Neural cell (in vitro differentiated cells): Measurements from ENCODE around the gene ALOXE3. TPM values are rescaled to one million over a fixed set of nuclear protein-coding genes. Genes with fewer than 3 reads are reported as not detected.
A peak's percentile ranks its signal among the peaks of the same experiment; 100 is the strongest.

Source experiments
- H2AFZ ChIP-seq: fragments of 200-600, 300-800 bp; sonication (generic), shearing (Covaris generic); 2 replicates; pipeline ENCODE4 v1.6.0; 2014; ENCODE audit warnings: low read depth, mild to moderate bottlenecking, antibody characterized with exemption, low read length, moderate library complexity
- H3F3A ChIP-seq: fragments of 200-600 bp; shearing (Covaris generic); 2 replicates; pipeline ENCODE4 v1.6.1; 2016; ENCODE audit warnings: mild to moderate bottlenecking, moderate library complexity, mixed read lengths, antibody characterized with exemption, low read length; ENCODE audit not compliant: insufficient read depth, poor library complexity, severe bottlenecking
- H3K27ac ChIP-seq: fragments of 200-600, 300-800 bp; sonication (generic), shearing (Covaris generic); 2 replicates; pipeline ENCODE4 v1.5.1; 2014; ENCODE audit warnings: mild to moderate bottlenecking, low read length, moderate library complexity
- H3K27me3 ChIP-seq: fragments of 300-800, 200-600 bp; sonication (generic), shearing (Covaris generic); 2 replicates; pipeline ENCODE4 v1.6.0; 2014; ENCODE audit warnings: mild to moderate bottlenecking, low read depth, low read length, moderate library complexity; ENCODE audit not compliant: insufficient read depth
- H3K36me3 ChIP-seq: fragments of 300-800, 200-600 bp; sonication (generic), shearing (Covaris generic); 2 replicates; pipeline ENCODE4 v1.5.1; 2014; ENCODE audit warnings: mild to moderate bottlenecking, antibody characterized with exemption, low read length, moderate library complexity; ENCODE audit not compliant: insufficient read depth
- H3K4me2 ChIP-seq: fragments of 300-800, 200-600 bp; sonication (generic), shearing (Covaris generic); 2 replicates; pipeline ENCODE4 v1.6.0; 2014; ENCODE audit warnings: mild to moderate bottlenecking, low read length
- H3K4me3 ChIP-seq: fragments of 300-800, 200-600 bp; sonication (generic), shearing (Covaris generic); 2 replicates; pipeline ENCODE4 v1.5.1; 2014; ENCODE audit warnings: mild to moderate bottlenecking, low read length, moderate library complexity
- H3K79me2 ChIP-seq: fragments of 200-600 bp; shearing (Covaris generic); replicated peaks from 2 replicates; pipeline ENCODE4 v1.6.0; 2014; ENCODE audit warnings: mild to moderate bottlenecking, low read length, moderate library complexity; ENCODE audit not compliant: insufficient read depth
- H3K9ac ChIP-seq: fragments of 300-800, 200-600 bp; sonication (generic), shearing (Covaris generic); 2 replicates; pipeline ENCODE4 v1.6.1; 2016; ENCODE audit warnings: mild to moderate bottlenecking, low read length, mixed read lengths
- H3K9me2 ChIP-seq: fragments of 200-600 bp; shearing (Covaris generic); 2 replicates; pipeline ENCODE4 v1.6.1; 2016; ENCODE audit warnings: mild to moderate bottlenecking, low read length, mixed read lengths; ENCODE audit not compliant: insufficient read depth
- H3K9me3 ChIP-seq: fragments of 200-600, 300-800 bp; sonication (generic), shearing (Covaris generic); 2 replicates; pipeline ENCODE4 v1.6.1; 2016; ENCODE audit warnings: mild to moderate bottlenecking, mixed run types, low read length, moderate library complexity, mixed read lengths
- H4K20me1 ChIP-seq: fragments of 200-600 bp; shearing (Covaris generic); 2 replicates; pipeline ENCODE4 v1.6.1; 2016; ENCODE audit warnings: mild to moderate bottlenecking, mixed run types; ENCODE audit not compliant: insufficient read depth
- EP300 ChIP-seq: fragments of 450-650 bp; conservative IDR thresholded peaks from 2 replicates; pipeline ENCODE4 v1.6.1; 2014; ENCODE audit warnings: antibody characterized with exemption, mild to moderate bottlenecking, moderate library complexity; ENCODE audit not compliant: poor library complexity, severe bottlenecking
- EZH2 ChIP-seq: fragments of 200-600, 300-800 bp; shearing (Covaris generic), sonication (generic); IDR thresholded peaks from 2 replicates; pipeline ENCODE4 v1.6.1; 2014; ENCODE audit warnings: antibody characterized with exemption, low read length, borderline replicate concordance, mild to moderate bottlenecking; ENCODE audit not compliant: insufficient read depth, poor library complexity, severe bottlenecking
- POLR2AphosphoS5 ChIP-seq: IDR thresholded peaks from 2 replicates; pipeline ENCODE4 v1.6.1; 2012
- RAD21 ChIP-seq: fragments of 450-650 bp; conservative IDR thresholded peaks from 2 replicates; pipeline ENCODE4 v1.6.1; 2014; ENCODE audit warnings: antibody characterized with exemption, mild to moderate bottlenecking, moderate library complexity
- REST ChIP-seq: IDR thresholded peaks from 2 replicates; pipeline ENCODE4 v1.6.1; 2012; ENCODE audit warnings: borderline replicate concordance
- SMC3 ChIP-seq: fragments of 450-650 bp; conservative IDR thresholded peaks from 2 replicates; pipeline ENCODE4 v1.6.1; 2014; ENCODE audit warnings: antibody characterized with exemption, mild to moderate bottlenecking, moderate library complexity; ENCODE audit not compliant: poor library complexity
- TAF1 ChIP-seq: IDR thresholded peaks from 2 replicates; pipeline ENCODE4 v1.6.1; 2012; ENCODE audit warnings: low read depth
- polyA plus RNA-seq: library from polyadenylated mRNA; depleted of rRNA; stranded (reverse); fragments of >200 nt; gene quantifications from 2 replicates; pipeline ENCODE4 v1.2.3, GENCODE V29; 2014
- TF ChIP-seq, protein P1 (sequence below): fragments of 450-650 bp; IDR thresholded peaks from 2 replicates; pipeline ENCODE4 v1.5.1; 2014; ENCODE audit warnings: antibody characterized with exemption, mild to moderate bottlenecking, moderate library complexity; ENCODE audit not compliant: poor library complexity, severe bottlenecking

The ALOXE3 gene
- polyA plus RNA-seq, 1 donor from 2014 or later: 0.77 TPM

- Histone ChIP-seq H3F3A (peaks cover 6% of the 10 kb centered on the region), H4K20me1 (no peaks in the 10 kb centered on the region), H3K9me2 (no peaks in the 10 kb centered on the region), H3K79me2 (no peaks in the 10 kb centered on the region), H3K36me3 (no peaks in the 10 kb centered on the region), H3K9me3 (no peaks in the 10 kb centered on the region), H3K4me2 (peak overlapping the region; percentile 63), H2AFZ (no peak overlapping the region), H3K27ac (peak overlapping the region; percentile 95), H3K4me3 (peak overlapping the region; percentile 92), H3K27me3 (no peaks in the 10 kb centered on the region), H3K9ac (peak overlapping the region; percentile 95)
- TF ChIP-seq TAF1 (peak; percentile 35), RAD21 (no peak), SMC3 (no peak), REST (no peak), POLR2AphosphoS5 (no peak), EZH2 (no peak)
- TF ChIP-seq, protein P1, sequence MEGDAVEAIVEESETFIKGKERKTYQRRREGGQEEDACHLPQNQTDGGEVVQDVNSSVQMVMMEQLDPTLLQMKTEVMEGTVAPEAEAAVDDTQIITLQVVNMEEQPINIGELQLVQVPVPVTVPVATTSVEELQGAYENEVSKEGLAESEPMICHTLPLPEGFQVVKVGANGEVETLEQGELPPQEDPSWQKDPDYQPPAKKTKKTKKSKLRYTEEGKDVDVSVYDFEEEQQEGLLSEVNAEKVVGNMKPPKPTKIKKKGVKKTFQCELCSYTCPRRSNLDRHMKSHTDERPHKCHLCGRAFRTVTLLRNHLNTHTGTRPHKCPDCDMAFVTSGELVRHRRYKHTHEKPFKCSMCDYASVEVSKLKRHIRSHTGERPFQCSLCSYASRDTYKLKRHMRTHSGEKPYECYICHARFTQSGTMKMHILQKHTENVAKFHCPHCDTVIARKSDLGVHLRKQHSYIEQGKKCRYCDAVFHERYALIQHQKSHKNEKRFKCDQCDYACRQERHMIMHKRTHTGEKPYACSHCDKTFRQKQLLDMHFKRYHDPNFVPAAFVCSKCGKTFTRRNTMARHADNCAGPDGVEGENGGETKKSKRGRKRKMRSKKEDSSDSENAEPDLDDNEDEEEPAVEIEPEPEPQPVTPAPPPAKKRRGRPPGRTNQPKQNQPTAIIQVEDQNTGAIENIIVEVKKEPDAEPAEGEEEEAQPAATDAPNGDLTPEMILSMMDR: no peak
Measured at GRCh38 chr17:8150194-8151119, 32.1 kb upstream of the ALOXE3 start.

GRCh38 chr17:8149419-8150193, 31.3 kb upstream of the ALOXE3 start:
- Histone ChIP-seq H3K9ac (no peak overlapping the region), H4K20me1 (no peaks in the 10 kb centered on the region), H3K36me3 (no peaks in the 10 kb centered on the region), H3K27ac (no peak overlapping the region), H3K27me3 (no peaks in the 10 kb centered on the region), H2AFZ (no peak overlapping the region), H3K4me3 (no peak overlapping the region), H3F3A (peaks cover 6% of the 10 kb centered on the region), H3K9me3 (no peaks in the 10 kb centered on the region), H3K79me2 (no peaks in the 10 kb centered on the region), H3K4me2 (no peak overlapping the region), H3K9me2 (no peaks in the 10 kb centered on the region)
- no peak for TF ChIP-seq REST
- no peak for TF ChIP-seq EP300
- TF ChIP-seq POLR2AphosphoS5: no peak
